HPDE6-E6E7 (cell line): Measurements from ENCODE around the gene ADAMTS8.
A peak's percentile ranks its signal among the peaks of the same experiment; 100 is the strongest.
"Not testable (repeated sequence)": the region's sequence is repeated elsewhere in the genome, so short reads cannot be mapped to it uniquely, and the experiment has no call there.

Experiments used
- DNase-seq: peaks from one replicate; pipeline ENCODE4 v3.0.0; 2011; ENCODE audit warnings: missing footprints; ENCODE audit errors: extremely low spot score

The ADAMTS8 gene

DNA sequence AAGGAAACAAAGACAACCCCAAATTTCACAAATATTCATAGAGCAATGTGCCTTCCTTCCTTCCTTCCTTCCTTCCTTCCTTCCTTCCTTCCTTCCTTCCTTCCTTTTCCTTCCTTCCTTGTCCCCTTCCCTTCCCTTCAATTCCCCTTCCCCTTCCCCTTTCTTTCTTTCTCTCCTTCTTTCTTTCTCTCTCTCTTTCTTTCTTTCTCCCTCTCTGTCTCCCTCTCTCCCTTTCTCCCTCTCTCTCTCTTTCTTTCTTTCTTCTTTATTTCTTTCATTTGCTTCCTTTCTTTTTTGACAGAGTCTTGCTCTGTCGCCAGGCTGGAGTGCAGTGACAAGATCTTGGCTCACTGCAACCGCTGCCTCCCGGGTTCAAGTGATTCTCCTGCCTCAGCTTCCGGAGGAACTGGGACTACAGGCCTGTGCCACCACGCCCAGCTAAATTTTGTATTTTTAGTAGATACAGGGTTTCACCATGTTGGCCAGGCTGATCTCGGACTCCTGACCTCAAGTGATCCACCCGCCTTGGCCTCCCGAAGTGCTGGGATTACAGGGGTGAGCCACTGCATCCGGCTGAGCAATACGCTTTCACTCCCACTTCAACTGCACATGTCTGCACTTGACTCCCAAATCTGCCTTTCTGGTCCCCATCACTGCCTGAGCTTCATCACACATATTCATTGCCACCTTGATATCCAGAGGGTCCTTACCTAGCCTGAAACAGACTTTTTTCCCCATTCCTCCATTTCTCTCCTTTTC lies 10.2 kb upstream of the ADAMTS8 start:
- not testable (repeated sequence) for DNase-seq

DNA sequence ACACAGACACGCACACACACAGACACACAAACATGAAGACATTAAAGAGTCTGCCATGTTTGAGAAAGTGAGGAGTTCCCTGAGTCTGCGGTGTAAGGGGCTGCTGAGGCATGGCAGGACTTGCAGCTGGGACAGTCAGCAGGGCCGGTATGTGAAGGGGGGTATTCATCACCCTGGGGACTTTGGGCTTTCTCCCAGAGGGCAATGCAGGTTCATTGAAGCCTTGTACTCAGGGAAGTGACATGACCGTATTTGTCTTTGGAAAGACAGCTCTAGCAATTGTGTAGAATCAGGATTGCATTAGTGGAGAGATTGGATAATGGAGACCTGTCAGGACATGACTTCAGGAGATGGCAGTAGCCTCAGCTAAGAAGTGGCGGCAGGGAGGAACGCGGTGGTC lies 9.4 kb upstream of the ADAMTS8 start:
- DNase-seq = peak; percentile 38

DNA sequence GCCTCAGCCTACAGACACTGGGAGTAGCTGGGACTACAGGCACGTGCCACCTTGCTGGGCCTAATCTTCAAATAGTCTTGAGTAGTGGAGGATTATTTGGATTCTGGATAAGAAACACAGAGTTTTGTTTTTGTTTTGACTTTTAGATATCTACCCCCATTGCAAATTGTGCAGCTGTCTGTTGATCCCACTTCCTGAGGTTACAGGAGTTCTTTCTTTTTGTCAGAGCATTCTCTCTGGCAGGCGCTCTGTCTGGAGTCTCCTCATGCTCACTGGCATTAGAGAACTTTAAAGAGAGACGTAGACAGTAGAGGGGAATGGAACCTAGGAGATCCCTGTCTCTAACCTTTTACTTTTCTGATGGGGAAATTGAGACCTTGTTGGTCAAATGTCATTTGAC lies 7.8 kb upstream of the ADAMTS8 start:
- DNase-seq = no peak

DNA sequence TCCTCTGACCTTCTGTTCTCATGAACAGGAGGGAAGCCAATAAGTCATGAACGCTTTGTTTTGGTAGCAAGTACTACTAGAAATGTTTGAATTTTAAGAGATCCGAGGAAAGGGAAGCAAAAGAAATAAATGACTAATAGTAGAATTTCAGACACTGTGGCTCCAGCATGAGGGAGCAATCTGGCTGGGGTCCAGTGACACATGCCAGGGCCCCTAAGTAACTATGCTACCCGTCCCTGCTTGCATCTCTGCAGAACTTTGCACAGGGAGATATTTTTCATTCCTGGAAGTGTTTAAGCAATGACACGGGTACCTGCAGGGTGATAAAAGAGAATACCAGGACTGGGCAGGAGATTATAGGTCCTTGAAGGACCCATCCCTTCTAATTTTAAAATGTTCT lies 7.3 kb upstream of the ADAMTS8 start:
- DNase-seq = no peak

DNA sequence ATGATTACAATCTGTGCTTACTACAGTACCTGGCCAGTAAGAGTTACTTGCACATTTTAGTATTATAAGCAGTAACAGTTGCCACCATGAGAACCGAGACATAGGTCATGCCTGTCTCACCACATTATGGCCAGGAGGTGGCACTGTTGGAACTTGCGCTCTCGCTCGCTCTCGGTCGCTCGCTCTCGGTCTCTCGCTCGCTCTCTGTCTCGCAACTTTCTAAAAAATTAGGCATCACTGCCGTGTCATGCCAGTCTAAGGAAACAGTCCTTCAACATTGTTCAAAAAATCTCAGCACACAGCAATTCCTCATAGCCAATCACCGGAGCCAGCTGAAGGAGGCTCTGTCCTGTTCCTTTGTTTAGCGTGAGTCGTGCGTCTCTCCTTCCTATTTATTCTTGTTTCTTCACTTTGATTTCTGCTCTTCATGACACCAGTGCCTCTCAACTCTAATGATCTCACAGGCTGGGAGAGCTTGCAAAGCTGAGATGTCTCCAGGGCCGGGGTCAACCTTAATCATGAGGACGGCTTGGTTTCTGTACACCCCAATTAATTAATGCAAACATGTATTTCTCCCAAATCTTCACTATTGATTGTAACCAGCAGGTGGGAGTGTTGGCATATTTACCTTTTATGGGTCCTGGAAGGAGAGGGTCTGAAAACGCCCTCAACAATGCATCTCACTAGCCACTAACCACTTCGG lies 6.3 kb upstream of the ADAMTS8 start:
- peak; percentile 60 for DNase-seq

DNA sequence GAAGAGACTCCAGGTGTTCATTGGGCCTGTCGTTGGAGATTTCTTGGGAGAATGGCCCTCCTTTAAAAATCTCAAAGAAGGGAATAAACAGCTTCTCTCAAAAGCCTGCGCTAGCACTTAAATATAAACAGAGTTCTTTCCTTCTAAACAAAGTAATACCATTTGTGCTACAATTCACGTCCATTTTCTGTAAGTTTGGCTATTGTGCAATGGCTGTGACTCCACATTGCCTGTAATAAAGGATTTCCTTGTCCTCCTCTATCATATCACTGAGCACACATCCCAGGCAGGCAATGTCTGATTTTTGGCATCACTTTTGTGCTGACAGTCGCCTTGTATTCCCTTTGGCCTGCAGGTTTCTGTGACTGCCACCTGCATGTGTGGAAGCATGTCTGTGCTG lies 4.9 kb upstream of the ADAMTS8 start:
- DNase-seq = no peak

DNA sequence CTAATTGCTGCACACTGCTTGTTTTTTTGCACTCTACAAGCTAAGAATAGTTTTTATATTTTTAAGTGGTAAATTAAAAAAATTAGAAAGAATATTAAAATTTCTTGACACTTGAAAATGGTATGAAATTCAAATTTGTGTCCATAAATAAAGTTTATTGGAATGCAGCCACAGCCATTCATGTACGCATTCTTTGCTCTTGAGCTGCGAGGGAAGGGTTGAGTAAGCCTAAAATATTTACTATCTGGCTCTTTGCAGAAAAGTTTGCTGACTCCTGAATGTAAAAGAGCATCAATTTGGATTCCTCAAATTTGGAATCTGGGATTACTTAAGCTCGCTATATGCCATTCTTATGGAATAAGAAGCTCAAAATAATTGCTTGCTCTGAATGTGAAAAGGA lies 3.4 kb upstream of the ADAMTS8 start:
- DNase-seq = no peak

DNA sequence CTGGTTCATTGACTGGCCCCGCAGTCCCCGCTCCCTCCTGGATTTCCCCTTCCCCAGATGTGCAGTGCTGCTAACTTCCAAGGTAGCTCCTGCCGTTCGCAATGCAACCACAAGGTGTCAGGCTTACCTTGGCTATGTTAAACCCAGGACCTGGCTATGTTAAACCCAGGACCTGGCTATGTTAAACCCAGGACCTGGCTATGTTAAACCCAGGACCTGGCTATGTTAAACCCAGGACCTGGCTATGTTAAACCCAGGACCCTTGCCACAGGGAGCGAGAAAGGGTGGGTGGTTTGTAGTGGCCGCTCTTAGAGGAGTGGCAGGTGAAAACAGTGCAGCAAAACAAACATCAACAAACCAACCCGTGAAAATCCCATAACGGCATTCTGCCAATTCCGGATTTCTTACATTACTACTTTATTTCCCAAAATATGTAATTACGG lies 2.9 kb upstream of the ADAMTS8 start:
- peak; percentile 39 for DNase-seq

DNA sequence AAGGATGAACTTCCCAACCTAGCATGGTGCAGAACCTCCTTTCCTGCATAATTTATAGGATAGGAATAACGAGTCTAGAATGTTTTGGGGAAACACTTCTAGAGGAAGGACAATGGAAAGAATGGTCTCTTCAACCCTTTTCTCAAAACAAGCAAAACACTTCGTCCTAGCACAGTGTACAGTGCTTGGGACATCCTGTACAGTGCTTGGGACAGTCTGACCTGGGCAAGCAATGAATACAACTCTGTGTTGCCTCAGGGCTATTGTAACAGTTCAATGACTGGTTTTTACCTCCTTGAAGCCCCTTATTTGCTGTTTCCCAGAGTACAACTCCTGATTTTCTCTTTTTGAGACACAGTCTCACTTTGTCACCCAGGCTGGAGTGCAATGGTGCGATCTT lies 1.6 kb upstream of the ADAMTS8 start:
- no peak for DNase-seq

DNA sequence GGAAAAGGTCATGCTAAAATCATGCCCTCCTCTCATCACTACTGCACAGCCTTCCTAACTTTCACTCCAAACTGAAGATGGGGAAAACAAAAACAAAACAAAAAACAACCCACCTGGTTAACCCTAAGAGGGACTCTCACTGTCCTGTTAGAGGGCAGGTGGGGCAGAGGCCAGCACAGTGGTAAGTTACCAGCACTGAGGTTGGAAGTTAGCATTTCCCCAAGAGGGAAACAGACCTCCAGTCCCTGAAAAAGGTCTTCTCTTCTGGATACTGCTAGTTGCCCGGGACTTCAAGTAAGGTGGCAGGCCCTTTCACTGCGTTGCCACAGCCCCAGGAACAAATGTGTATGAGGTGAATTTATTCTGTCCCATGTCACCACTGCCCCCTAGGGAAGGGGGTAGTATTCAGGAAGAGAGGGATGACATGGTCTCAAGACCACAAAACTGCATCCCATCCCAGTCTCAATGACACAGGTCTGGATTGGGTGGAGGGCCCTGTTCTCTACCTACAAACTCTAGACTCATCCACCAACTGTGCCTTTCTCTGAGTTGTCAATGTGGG lies 792 bp upstream of the ADAMTS8 start:
- DNase-seq = no peak

DNA sequence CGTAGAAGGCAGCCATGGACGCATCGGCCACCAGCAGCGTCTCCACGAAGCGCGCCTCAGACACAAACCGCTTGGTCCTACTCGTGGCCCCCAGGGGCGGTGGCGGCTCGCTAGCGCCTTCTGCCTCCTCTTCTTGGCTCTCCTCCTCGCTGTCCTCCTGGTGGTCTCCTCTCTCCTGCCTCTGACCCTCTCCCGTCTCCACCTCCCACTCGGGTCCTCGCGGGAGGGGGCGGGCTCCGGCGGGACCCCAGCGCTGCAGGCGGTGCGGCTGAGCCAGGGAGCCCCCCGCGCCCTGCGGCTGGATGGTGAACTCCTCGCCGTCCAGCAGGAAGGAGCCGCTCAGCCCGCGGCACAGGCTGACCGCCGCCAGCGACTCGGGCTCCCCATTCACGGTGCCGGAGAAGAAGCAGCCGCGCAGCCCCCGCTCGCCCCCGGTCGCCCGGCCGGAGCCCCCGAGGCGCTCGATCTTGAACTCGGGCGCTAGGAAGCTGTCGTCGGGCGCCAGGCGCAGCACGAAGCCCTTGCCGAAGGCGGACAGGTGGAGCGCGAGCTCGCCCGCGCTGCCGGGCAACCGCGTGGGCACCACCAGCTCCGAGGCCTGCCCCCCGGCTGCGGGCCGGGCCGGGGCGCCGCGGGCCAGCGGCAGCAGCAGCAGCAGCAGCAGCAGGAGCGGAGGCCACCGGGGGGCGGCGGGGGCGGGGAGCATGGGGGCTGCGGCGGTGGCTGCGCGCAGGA lies 661 bp downstream of the ADAMTS8 start:
- DNase-seq = no peak

DNA sequence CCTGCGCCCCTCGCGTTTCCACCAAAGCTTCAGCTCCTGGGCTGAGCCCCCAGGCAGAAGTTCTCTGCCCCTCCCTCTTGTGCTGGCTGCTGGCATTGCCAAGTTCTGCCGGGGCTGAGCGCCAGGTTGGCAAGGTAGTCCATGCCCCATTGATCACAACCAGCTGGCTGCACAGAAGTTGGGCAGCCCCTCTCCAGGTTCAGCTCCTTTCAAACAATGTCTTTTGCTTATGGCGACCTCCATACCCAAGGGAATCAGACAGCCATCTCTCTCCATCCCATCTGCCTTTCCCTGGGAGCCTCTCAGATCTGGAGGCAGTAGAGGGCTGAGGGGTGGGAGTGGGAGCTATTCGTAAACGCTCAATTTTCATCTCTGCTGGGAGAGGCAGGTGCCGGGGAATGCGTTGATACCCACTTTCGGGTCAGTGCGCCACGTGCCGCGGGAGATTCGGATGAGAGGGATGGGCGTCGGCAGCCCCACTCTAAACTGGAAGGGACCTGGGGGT lies 1.5 kb downstream of the ADAMTS8 start:
- no peak for DNase-seq

DNA sequence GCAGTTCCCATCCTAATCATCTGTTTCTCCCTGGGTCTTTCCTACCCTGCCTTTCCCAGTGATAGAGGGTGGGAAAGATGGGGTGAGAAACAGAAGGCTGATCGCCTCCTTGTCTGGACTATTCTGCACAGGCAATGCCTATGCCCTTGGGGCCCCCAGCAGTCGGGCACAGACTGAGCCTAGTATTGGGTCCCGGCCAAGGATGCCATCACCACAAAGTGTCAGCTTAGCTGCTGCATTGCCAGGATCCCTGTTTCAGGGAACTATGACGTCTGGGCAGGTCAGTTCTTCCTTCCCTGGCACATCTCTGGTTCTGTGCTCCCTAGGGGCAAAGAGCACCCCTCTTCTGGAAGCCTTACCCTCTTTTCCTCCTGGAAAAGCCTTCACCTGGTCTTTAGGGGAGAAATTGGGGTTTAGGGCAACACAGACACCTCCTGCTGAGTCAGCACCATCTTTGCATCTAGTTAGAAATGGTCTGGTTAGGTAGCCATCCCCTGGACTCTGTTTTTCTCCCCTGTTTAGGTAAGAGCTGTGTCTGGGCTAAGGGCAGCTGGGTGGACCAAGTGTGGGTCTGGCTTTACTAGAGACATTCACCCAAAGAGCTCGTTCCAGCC lies 2.1 kb downstream of the ADAMTS8 start:
- DNase-seq = no peak

DNA sequence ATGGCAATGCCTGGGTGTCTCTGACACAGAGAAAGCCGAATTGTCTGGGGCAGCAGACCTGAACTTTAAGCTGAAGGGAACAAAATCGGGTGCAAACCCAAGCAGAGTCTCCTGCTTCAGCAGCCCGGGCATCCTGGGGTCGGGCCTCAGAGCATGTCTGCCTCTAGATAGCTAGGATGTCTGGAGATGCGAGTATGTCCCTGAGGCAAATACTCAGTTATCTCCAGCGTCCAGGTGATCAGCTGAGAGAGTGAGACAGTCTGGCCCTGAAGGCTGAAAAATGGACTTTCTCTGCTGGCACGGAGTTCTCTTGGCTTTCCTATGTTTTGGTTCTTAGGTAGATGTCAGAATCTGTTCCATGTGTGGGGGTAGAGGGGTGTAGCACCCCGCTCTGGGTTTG lies 3.3 kb downstream of the ADAMTS8 start:
- no peak for DNase-seq

DNA sequence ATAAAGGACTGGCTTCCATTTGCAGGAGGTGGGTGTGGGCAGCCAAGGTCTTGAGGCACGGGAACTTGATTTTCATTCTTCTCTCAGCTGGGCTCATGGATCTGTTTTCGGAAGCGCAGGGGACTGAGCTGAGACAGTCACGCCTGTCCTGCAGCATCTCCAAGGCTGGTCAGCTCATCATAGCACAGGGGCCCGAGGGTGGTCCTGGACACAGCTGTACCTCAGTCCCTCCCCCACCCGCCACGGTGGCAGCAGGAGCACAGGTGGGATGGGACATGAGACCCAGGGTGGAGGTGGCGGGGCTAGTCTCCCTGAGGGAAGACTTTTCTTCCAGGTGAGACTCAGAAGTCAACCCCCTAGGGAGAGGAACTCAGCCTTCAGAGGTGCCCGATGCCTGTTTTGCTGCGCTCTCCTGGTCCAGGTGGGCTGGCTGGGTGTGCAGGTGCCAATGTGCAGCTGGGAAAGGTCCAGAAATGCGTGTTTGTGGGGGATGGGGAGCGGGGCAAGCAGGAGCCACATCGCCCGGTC lies 3.7 kb downstream of the ADAMTS8 start:
- no peak for DNase-seq

DNA sequence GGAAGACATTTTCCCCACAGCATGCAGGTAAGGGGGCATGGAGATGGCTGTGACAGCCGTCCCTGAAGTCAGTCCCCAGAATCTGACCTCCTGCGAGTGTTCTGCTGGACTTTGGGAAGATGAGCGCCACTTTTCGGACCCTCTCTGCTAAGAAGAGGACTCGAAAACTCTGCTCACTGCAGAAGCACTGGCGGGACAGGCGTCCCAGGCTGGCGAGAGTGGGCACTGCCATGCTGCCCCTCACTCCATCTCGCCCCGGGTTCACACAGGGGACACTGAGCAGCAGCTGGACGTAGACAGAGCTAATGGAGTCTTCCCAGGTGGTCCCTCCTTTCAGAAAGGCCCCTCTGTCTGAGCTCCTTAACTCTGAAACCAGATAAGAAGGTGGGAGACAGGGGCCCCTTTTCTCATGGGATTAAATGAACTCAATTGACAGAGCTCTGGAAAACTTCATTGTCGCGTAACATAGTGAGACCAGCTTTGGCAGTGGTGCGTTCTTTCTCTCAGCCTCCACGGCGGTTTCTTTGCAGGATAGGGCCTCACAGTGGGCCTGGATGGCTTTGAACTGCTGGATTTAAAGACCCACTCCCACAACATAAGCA lies 4.8 kb downstream of the ADAMTS8 start:
- no peak for DNase-seq

DNA sequence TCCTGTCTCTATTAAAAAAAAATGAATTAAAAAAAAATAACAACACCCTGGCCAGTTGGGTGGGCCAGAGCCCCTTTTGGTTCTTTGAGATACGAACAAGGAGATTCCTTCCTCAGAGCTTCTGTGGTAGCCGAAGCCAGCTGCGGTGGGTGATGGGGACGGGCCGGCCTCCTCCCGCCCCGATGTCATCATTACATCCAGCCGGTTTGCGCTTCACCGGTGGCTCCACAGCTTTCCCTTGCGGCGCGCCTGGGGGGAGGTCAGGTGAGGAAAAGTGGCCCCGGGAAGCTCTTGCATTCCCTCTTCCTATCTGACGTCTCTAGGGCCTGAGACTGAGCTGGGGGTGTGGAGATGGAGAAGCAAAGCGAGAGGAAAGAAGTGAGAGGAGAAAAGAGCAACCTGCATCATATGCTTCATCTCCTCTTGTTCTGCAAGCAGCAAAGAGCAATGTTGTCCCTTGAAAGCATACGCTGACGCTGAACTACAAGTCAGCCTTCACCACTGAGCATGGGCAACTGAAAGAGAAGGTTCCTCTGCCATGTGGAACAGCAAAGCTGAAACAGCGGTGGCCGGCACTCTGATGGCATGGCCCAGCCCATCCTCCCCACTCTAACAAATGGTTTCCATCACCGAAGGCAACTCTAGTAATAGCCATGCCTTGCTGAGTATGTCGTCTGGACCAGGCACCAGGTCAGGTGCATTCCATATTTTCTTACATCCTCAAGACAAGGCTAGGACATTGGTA lies 6.0 kb downstream of the ADAMTS8 start:
- no peak for DNase-seq

DNA sequence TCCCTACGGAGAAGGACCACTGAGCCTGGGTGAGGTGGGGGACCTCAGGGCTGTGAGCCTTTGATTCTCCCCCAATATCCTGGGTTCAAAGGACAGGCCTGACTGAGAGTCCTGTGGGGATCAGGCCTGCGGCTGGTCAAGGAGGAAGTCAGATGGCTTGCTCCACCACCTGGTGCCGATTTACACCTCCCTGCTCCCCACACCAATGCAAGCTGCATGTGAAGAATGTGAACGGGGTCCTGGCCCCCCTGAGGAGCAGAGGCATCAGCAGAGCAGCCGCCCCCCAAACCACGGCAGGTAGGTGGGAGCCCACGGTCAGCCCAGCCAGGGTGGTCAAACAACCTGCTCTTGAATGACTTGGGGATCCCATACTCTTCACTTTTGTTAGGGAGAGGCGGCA lies 6.7 kb downstream of the ADAMTS8 start:
- DNase-seq = no peak

DNA sequence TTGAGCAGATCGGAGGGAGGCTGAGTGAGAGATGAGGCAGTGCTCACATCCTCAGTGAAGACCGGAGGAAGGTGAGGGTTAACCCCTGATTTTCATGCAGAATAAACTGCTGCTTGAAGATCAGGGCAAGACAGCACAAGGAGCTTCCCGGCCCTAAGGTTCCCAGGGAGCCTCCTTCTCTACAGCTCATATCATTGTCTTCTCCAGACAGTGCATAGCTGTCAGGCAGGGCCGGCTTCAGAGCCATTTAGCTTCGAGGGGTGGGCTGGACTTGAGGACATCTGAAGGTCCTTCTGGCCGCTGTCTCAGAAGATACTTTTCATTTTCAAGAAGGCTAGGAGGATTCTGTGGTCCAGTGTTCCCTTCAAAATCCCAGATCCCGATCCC lies 7.2 kb downstream of the ADAMTS8 start:
- no peak for DNase-seq

DNA sequence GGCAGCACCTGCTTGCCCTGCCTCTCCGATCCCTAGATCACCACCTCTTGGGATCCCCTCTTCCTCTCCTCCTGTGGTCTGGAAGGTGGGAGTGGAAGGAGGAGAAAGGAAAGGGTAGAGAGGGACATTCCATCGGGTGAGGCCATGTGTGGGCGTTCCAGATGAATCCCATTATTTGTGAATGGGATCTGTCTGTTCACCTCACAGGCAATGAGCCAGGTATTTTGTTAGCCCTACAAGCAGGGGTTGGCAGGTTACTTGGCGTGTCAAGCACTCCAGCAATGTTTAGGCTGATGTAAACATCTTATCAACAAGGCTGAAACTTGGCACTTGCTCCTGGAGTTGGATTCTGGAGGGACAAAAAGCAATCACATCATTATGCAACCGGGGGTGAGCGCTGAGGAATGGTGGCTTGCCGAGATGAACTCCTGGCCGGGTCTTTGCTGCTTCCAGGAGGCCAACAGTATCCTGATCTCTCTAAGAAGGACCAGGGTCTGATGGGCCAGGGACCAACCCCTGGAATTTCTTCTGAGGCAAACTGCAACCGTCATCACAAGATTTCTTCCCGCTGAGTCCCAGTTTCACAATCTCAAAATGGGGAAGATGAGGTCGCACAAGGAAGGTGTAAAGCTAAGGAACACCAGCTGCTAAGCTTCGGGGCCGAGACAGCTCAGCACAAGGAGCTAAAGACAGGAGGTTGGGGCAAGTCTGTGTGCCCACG lies 7.8 kb downstream of the ADAMTS8 start:
- no peak for DNase-seq
